NCI-H146 treated with DMSO at 0.1 percent for 48 hours (cell line): ENCODE measurements around the gene ZNG1A.
"Not testable (repeated sequence)": the region's sequence is repeated elsewhere in the genome, so short reads cannot be mapped to it uniquely, and the experiment has no call there.

Source experiments
- DNase-seq: peaks from one replicate; lab custom pipeline; 2025; ENCODE audit not compliant: unreplicated experiment; lab: John Stamatoyannopoulos, UW

Gene ZNG1A

DNA sequence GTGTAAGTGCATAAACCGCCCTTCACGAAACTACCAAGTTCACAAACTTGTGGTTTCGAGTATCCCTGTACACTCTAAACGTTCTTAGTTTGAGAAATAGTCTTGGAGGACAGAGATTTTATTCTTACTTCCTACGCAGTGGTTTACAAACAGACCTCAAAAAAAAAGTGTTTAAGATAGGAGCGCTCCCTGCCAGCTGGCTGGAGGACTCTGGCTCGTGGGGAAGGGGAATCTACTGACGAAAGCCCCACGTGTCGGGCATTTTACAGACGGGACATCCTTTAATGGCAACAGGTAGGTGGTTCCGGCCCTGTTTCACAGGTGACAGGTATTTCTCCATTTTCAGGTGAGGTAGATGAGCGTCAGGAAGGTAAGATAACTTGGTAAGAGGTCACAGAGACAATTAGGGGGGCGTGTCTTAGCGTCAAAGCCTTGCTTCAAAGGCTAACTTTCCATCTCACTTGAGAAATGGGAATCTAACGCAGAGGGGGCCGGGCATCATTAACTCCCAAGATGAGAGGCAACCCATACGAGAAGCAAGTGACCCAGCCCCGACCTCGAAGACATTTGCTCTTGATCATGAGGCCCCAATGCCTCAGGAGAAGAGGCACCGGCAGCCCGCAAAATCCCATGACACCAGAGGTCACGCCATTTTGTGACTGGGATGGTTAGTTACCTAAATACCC, 573 bp downstream of the ZNG1A start:
- DNase-seq: not testable (repeated sequence)

DNA sequence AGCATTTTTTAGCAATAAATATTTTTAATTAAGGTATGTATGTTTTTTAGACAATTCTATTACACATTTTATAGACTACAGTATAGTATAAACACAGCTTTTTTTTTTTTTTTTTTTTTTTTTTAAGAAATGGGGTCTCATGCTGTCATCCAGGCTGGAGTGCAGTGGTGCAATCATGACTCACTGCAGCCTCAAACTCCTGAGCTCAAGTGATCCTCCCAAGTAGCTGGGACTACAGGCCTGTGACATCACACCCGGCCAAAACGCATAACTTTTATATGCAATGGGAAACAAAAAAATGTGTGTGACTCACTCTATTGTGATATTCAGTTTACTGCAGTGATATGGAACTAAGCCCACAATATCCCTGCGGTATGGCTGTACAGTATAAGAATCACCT, 9.1 kb downstream of the ZNG1A start:
- not testable (repeated sequence) for DNase-seq

DNA sequence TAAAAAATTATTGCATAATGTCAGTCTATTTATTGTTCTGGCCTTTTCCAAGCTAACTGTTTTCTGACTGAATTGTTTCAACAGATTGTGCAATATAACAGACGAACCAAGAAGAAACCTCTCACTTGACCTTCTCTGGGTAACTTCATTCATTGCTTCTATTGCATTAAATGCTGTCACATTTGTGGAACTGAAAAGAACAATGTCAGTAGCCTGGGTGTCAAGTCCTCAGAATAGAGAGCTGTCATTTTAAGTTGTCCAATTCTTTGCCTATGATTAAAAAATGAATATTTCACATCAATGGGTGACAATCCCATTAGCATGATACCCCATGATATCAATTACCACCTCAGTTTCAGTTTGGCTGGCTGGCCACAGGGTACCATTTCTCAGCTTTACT, 19.0 kb downstream of the ZNG1A start:
- not testable (repeated sequence) for DNase-seq

DNA sequence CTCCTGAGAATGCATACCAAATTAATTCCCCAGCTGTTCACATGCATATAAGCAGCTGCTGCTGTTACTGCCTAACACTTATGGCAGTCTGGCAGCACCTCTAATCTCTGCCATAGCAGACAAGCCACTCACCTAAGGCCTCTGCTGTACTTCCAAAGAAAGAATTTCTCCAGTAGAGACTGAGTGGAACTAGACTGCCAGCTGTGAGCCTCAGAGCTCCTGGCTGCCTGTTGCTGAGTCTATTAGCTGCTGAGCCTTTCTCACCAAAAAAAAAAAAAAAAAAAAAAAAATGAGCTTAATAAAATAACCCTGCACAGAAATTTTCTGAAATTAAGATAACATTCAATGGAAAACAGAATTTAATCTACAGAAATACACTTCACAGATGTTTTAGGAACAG, 27.7 kb downstream of the ZNG1A start:
- DNase-seq: not testable (repeated sequence)

DNA sequence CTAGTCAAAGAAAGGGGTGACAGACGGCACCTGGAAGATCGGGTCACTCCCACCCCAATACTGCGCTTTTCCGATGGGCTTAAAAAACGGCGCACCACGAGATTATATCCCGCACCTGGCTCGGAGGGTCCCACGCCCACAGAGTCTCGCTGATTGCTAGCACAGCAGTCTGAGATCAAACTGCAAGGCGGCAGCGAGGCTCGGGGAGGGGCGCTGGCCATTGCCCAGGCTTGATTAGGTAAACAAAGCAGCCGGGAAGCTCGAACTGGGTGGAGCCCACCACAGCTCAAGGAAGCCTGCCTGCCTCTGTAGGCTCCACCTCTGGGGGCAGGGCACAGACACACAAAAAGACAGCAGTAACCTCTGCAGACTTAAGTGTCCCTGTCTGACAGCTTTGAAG, 39.0 kb downstream of the ZNG1A start:
- not testable (repeated sequence) for DNase-seq

DNA sequence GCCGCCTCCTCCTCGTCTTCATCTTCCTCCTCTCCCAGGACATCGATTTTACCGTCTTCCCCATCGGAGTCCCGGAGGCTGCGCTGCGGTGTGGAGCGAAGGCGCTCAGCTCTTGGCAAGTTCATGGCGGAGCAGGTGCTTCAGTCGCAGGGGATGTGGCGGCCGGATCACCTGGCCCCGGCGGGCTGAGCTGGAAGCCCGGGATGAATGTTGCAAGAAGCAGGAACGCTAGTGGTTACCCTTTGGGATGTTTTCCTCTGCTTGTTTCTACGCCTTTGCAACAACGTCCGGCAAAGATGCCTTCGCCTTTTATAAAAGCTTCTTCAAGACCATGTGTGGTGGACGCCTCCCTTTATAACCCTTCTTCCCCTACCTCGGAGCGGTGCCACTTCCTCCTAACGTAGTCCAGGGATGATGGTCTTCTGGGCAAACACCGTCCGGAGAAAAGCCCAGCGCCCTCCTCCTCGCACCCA, 60.8 kb downstream of the ZNG1A start, which contains the start of gene FOXD4:
TSS of gene FOXD4 (minus strand) at position 423 of the 473 bp plus-strand sequence. CDS start at position 125, 298 bp downstream.
- not testable (repeated sequence) for DNase-seq

DNA sequence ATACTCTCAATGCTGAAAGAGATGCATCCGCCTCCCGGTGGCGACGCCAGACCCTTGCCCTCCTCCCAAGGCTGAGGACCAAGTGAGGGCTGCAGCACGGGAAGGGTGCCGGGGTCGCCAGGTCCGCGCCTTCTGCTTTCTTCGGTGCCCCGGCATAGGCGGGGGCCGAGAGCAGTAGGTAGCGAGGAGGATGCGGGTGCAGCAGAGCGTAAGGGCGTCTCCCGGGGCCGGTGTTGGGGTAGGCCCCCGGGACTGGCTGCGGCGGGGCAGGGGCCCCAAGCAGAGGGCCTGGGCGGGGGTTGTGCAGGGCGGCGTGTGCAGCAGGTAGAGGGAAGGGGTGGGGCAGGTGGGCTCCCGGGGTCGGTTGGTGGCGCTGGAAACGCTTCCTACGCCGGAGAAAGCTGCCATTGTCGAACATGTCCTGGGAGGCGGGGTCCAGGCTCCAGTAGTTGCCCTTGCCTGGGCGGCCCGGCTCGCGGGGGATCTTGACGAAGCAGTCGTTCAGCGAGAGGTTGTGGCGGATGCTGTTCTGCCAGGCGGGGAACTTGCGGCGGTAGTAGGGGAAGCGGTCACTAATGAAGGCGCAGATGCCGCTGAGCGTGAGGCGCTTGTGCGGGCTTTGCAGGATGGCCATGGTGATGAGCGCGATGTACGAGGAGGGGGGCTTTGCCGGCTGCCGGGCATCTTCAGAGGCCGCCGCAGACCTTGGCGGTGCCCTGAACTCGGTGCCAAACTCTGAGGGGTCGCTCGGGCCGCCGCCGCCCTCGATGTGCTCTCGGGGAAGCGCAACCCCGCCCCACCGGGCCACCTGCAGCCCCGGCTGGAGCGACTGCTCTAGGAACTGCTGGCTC, 61.5 kb downstream of the ZNG1A start:
- DNase-seq: not testable (repeated sequence)

DNA sequence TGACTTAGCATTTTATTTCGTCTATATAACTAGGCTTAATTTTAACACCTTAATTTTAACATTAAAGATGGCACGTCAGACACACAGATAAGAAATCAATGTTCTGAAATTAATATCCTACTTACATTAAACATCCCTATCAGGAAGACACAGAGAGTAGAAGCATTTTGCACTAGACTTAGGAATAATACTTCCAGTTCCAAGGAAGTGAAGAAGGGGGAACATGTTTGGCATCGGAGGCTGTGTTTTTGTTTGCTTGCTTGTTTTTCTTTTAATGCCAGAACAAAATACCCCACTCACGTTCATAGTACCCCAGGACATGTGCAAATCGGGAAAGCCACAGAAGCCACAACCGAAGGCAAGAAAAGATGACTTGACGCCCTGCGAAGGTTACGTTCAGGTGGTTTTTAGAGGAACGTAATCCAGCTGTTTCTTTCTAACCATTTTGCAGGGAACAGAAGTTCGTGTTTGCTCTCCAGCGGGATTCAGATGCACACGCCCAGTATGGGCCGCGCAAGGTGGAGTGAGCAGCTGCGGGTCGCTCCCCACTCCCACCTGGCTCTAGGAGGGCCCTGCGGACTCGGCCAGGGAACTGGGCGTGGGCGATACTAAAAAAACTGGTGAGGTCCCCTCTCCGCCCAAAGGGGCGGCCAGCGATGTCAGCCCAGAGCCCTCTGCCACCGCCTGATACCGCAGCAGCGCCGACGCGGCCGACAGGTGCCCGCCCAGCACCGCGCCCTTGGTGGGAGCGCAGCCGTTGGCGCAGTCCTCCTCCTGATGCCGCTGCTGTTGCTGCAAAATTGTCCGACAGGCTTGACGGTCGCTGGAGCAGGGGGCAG, 62.4 kb downstream of the ZNG1A start:
- not testable (repeated sequence) for DNase-seq

DNA sequence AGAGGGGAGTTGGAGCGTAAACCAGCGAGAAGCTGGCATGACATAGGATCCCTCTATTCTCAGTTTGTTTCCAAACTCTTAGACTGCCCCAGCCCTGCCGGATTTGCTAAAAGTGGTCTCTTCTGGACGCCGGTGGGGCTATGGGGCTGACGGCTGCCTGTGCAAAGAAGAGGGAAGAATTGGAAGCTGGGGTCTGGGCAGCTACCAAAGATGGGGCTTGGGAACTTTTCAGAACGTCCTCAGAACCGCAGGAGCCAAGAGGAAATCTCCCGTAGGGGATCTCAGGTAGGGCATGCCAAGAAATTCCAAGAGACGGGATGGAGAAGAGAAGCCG, 63.8 kb downstream of the ZNG1A start:
- DNase-seq: not testable (repeated sequence)

DNA sequence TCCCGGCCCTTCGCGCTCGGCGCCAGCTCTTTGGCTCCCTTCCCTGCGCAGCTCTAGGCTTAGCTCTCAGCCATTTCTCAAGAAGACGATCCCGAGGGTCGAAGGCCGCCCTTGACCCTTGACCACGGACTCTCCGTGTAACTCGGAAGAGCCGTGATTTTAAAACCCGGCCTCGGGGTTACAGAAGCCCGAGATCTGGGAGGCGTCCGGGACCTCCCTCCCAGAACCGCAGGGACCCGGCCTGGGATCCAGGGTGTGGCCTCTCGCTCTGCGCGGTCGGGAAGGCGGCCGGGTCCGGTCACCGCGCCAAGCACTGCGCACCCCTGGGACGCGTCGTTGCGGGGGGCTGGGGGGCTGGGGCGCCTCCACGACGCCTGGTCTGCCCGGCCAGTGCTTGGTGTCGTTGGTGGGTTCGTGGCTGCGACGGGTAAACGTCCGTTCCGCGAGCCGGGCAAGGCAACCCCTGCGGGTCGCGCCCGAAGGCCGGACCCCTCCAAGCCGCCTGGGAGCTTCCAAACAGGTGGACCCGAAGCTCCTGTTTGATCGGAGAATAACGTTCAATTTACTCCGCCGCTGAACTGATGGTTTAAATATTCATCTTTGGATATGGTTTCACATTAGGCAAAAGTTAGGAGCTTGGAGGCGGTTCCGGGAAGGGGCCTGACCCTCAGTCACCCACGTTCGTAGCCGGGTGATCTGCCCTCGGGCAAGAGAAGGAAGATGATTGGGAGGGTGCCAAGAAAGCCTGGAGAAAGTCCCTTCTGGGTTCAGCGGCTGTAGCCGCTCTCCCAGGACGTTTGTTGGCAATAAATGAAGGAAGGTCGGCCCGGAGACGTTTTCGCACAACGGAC, 64.4 kb downstream of the ZNG1A start:
- DNase-seq: not testable (repeated sequence)

DNA sequence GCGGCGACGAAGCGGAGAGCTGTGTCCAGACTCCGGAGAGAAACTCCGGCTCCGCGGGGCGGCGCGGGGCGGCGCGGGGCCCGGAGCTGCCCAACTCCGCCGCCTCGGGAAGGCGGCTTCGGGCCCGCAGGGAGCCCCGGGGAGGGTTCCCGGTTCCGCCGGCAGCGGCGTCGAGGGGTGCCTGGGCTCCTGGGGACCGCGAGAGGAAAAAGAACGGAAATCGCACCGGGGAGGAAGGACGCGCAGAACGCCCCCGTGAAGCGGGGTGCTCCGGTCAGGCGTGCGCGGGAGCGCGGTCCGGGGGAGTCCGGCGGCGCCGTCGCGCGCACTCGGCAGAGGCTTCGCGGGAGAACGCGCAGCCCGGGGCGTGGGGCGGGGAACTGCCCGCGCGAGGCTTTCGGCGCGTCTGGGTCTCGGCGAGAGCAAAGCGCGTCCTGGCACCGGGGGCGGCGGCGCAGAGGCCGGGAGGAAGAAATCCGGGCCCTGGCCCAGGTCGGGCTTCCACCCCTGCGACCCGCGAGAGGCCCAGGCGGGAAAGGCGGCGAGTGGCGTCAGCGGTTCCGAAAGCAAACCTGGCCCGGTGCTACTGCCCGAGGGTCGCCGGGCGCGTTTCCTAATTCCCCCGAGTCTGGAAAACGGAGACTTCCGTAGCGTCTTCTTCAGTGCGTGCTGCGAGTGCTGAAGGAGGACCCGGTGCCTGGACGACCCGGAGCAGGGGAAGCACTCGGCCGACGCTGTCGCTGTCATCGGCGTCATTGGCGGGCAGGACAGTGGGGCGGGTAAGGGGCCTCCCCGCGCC, 65.2 kb downstream of the ZNG1A start:
- DNase-seq: not testable (repeated sequence)

DNA sequence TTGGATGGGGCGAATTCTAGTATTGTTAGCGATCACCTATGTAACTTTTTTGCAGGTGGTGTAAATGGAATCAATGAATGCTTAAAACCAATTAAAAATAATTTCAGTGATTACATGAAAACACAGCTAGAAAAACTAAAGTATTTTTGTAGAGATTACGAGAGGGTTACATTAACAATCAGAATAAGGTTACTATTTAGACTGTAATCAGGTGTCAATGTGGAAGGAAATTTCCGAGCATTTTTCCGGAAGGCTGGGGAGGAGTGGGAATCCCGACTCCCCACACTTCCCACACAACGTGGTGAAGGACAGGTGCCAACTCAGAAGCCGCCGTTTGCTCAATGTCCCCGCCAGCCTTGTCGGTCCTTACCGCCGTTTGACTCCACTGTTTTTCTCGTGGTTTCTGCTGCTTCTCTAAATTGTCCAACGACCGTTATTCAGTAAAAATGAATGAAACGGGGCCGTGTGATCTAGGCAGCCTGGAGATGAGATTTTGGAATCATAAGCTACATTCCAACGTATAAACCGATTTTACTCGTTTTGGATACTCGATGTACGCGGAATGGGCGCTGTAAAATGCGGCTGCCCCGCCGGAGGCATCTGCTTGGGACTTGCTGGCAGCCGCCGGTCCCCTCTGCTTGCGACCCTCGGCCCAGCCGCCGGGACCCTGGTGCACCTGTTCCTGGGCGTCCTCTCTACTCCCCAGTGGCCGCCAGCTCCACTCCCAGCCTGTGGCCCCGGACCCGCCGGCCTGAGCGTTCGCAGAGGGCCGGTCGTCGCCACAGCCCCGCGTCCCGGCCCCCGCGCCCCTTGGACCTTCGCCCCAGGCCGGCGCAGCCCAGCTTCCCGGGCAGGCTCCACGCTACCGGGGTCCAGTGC, 66.0 kb downstream of the ZNG1A start:
- not testable (repeated sequence) for DNase-seq

DNA sequence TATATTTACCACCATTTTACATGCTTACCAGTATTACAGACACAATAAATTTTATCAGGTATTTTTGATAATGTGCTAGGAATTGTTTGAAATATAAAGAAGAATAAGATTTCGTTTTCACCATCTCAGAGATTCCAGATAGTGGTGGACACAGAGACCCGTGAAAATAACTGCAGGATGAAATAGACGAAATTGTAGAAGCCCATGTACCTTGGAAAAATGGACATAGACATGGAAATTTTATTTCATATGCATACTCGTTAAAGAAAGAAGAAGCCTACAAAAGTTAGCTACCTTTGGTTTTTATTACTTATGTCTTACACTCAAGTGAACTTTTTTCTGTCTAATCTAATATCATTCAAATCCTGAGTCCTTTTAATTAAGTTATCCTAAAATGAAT, 68.2 kb downstream of the ZNG1A start:
- DNase-seq: not testable (repeated sequence)

DNA sequence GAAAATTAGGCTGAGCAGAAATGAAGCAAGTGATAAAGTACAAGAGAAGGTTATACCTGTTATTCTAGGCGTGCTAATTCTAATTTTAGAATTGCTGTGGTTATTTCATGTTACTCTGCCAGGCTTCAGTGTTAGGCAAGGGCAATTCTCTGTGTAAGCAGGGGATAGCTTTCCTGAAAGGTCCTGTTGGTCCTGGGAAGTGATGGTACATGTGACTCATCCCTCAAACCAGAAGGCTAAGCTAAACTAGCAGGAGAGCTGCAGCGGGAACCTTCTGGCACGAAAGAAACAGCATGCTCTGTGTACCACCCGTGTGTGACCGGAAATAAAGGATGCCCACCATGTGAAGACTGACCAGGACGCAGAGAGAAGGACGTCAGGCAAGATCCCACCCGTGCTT, 69.3 kb downstream of the ZNG1A start:
- not testable (repeated sequence) for DNase-seq

DNA sequence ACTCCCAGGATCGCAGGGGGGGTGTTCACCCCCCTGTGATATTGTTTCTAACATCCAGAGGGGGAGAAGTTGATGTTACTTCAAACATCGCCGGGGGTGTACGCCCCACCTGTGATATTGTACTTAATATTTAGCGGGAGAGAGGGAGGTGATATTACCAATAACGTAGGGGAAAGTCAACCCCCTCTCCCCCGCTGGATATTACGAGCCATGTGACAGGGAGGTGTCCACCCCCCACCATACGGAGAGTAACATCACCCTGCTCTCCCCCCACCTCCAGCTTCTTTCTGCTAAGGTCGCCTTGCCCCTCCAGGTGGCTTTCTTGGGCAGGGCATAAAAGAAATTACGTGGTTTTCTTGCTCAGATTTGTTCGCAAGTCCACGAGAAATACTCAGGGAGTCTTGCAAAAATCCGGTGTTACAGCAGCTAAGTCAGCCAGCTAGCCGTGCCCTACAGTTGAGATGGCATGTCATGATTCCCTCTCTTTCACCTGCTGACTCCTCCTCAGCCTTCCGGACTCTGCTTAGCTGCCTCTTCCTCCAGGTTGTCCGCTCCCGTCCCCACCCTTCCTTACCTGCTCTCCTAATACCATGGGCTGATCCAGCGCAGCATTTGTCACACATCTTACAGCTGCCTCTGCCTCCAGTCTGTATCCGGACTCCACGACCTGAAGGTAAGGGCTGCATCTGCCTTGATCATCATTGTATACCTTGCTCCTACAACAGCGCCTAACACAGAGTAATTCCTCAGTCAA, 69.9 kb downstream of the ZNG1A start:
- not testable (repeated sequence) for DNase-seq

DNA sequence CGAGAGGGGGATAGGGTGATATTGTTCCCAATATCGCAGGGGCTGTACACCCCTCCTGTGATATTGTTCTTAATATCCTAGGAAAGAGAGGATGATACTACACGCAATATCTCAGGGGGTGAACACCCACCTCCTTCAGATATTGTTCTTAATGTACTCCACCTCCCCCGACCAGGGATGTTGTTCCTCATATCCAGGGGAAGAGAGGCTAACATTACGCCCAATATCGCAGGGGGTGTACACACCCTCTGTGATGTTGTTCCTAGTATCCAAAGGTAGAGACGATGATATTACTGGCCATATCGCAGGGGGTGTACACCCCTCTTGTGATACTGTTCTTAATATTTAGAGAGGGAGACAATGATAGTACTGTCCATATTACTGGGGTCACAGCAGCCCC, 72.9 kb downstream of the ZNG1A start:
- not testable (repeated sequence) for DNase-seq

DNA sequence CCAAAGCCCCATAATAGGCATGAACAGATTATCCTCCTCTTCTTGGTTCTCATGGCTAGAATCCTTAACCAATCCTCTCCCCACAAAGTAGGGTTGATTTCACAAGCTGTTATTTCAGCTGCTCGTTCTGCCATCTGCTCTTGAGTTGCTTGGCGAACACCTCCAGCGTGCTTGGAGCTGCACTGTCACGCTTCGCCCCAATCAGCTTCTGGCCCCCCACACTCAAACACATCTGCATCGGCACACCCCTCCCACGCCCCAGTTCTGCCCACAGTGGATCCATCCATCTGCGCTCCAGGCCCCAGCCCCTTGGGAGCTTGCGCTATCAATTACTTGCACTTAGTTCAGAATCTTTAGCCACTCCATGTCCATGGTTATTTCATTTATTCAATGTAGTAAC, 78.4 kb downstream of the ZNG1A start:
- DNase-seq: not testable (repeated sequence)

DNA sequence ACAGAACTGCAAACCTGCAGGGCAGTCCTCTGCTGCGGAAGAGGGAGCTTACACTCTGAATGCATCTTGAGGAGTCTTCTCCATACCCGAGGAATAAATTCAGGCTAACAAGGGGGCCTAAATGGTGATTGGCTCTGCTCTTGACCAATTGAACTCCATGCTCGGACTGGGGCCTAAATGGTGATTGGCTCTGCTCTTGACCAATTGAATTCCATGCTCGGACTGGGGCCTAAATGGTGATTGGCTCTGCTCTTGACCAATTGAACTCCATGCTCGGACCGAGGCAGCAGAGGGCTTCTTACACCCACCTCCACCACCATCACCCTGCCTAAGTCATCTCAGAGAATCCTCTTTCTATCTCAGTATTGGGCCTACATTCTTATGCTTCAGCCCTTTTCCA, 79.0 kb downstream of the ZNG1A start:
- DNase-seq: not testable (repeated sequence)
